ENCODE data around the gene SPAG9.

- TF ChIP-seq EP300 (IDR thresholded peaks at IDR 0.05) (no peak), POLR2AphosphoS5 (IDR thresholded peaks at IDR 0.05) (no peak)
- TF ChIP-seq, protein P1, sequence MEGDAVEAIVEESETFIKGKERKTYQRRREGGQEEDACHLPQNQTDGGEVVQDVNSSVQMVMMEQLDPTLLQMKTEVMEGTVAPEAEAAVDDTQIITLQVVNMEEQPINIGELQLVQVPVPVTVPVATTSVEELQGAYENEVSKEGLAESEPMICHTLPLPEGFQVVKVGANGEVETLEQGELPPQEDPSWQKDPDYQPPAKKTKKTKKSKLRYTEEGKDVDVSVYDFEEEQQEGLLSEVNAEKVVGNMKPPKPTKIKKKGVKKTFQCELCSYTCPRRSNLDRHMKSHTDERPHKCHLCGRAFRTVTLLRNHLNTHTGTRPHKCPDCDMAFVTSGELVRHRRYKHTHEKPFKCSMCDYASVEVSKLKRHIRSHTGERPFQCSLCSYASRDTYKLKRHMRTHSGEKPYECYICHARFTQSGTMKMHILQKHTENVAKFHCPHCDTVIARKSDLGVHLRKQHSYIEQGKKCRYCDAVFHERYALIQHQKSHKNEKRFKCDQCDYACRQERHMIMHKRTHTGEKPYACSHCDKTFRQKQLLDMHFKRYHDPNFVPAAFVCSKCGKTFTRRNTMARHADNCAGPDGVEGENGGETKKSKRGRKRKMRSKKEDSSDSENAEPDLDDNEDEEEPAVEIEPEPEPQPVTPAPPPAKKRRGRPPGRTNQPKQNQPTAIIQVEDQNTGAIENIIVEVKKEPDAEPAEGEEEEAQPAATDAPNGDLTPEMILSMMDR (IDR thresholded peaks at IDR 0.05): no peak
Observed at GRCh38 chr17:51154176-51154575, 33.5 kb upstream of the SPAG9 start.

All from sigmoid colon (tissue), 4 donors.